ENCODE measurements around the gene DNMT3A. TPM values are rescaled to one million over a fixed set of nuclear protein-coding genes. Genes with fewer than 3 reads are reported as not detected.
"Not testable (repeated sequence)": the region's sequence is repeated elsewhere in the genome, so short reads cannot be mapped to it uniquely, and the experiment has no call there.

DNMT3A gene
- polyA plus RNA-seq, 2 donors: 5.0 to 7.3 TPM

DNA sequence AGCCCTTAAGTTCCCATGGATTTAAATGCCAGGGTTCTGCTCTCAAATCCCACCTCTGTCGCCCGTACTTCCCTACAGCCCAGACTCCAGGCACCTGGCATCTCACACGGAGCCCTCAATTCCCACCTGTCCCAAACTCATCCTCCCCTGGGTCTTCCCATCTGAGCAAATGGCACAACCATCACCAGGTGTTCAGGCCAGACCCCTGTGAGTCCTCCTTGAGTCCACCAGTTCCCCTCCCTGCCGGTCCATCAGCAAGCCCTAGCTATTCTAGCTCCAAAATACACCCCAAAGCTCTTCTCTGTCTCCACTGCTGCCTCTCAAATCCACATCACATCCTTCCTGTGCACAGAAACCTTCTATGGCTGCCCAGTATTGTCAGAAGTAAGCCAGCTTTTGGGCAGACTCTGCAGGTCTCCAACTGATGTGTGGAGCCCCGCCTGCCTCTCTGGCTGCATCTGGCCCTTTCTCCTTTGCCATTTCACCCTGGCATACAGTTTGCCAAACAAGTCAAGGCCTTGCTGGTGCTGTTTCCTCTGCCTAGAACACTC lies 67.7 kb downstream of the DNMT3A start:
- H3K36me3 ChIP-seq (ENCODE audit: control insufficient read depth in 2 of 2, insufficient read depth in 2 of 2, low read length in 1 of 2): peaks cover 0 to 6% of the 10 kb centered on the region in 2 donors
- H3K9me3 ChIP-seq (ENCODE audit: control insufficient read depth in 2 of 2, insufficient read depth in 1 of 2, low read depth in 1 of 2, low read length in 1 of 2): no peaks in the 10 kb centered on the region
- peak overlapping the region; percentile 66 to 73 for H3K27ac ChIP-seq (ENCODE audit: low read depth in 2 of 2, low read length in 1 of 2)
- no peak overlapping the region for H3K4me3 ChIP-seq (ENCODE audit: low read depth in 1 of 2, low read length in 2 of 2)
- H3K27me3 ChIP-seq (ENCODE audit: control insufficient read depth in 1 of 2, insufficient read depth in 2 of 2, low read length in 2 of 2): no peaks in the 10 kb centered on the region
- WGBS, 2 donors: 88 to 94% methylated on average over 5 of the region's 5 CpGs
- peaks cover 0 to 6% of the 10 kb centered on the region in 2 donors for H3K4me1 ChIP-seq (ENCODE audit: control insufficient read depth in 2 of 2, insufficient read depth in 2 of 2, low read length in 1 of 2)

DNA sequence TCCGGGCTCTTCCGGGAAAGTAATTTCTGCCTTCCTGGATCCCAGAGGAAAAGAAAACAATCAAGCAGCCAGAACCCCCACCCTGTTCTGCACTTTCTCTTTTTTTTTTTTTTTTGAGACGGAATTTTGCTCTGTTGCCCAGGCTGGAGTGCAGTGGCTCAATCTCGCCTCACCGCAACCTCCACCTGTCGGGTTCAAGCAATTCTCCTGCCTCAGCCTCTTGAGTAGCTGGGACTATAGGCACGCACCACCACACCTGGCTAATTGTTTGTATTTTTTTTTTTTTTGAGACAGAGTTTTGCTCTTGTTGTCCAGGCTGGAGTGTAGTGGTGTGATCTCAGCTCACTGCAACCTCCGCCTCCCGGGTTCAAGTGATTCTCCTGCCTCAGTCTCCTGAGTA lies 69.0 kb downstream of the DNMT3A start:
- H3K4me1 ChIP-seq (ENCODE audit: control insufficient read depth in 2 of 2, insufficient read depth in 2 of 2, low read length in 1 of 2); H3K4me3 ChIP-seq (ENCODE audit: low read depth in 1 of 2, low read length in 2 of 2); H3K27me3 ChIP-seq (ENCODE audit: control insufficient read depth in 1 of 2, insufficient read depth in 2 of 2, low read length in 2 of 2); H3K9me3 ChIP-seq (ENCODE audit: control insufficient read depth in 2 of 2, insufficient read depth in 1 of 2, low read depth in 1 of 2, low read length in 1 of 2); H3K27ac ChIP-seq (ENCODE audit: low read depth in 2 of 2, low read length in 1 of 2): not testable (repeated sequence)
- 87 to 89% methylated on average over 9 of the region's 9 CpGs for WGBS, 2 donors
- peaks cover 0 to 11% of the 10 kb centered on the region in 2 donors for H3K36me3 ChIP-seq (ENCODE audit: control insufficient read depth in 2 of 2, insufficient read depth in 2 of 2, low read length in 1 of 2)

DNA sequence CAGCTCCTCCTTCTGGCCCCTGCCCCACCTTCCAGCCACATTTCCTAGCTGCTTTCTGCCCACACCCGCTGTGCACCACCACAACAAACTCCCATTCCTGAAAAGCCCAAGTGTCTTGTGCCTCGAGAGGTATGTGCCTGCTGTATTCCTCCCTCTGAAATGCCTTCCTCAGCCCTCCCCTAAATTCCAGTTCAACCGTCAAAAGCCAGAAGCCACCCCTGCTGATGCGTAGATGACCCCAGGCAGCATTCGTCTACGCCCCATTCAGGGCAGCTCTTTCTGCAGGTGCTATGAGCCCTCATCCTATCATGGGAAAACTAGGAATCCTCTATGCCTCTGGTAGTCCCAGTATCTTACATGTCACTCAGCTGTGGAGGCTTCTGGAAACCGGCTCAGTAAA lies 71.7 kb downstream of the DNMT3A start:
- Histone ChIP-seq H3K27ac (ENCODE audit: low read depth in 2 of 2, low read length in 1 of 2) (no peak overlapping the region), H3K9me3 (ENCODE audit: control insufficient read depth in 2 of 2, insufficient read depth in 1 of 2, low read depth in 1 of 2, low read length in 1 of 2) (no peaks in the 10 kb centered on the region), H3K4me3 (ENCODE audit: low read depth in 1 of 2, low read length in 2 of 2) (no peak overlapping the region), H3K36me3 (ENCODE audit: control insufficient read depth in 2 of 2, insufficient read depth in 2 of 2, low read length in 1 of 2) (peaks cover 0 to 12% of the 10 kb centered on the region in 2 donors), H3K27me3 (ENCODE audit: control insufficient read depth in 1 of 2, insufficient read depth in 2 of 2, low read length in 2 of 2) (no peaks in the 10 kb centered on the region), H3K4me1 (ENCODE audit: control insufficient read depth in 2 of 2, insufficient read depth in 2 of 2, low read length in 1 of 2) (peaks cover 0 to 2% of the 10 kb centered on the region in 2 donors)
- WGBS, 2 donors: 77 to 81% methylated on average over 7 of the region's 7 CpGs

DNA sequence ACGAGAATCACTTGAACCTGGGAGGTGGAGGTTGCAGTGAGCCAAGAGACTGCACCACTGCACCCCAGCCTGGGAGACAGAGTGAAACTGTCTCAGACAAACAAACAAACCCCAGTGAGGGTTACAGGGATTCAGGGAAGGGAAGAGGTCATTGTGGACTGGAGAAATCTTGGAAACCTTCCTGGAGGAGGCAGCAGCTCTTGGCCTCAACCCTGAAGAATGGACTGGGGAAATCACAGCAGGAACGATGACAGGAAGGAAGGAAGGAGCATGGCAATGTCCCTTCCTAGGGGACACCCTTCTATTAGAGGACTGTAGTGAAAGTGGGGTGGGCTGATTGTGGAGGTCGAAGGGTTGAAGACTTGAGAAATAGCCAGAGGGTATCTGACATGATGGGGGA lies 72.5 kb downstream of the DNMT3A start:
- Histone ChIP-seq H3K9me3 (ENCODE audit: control insufficient read depth in 2 of 2, insufficient read depth in 1 of 2, low read depth in 1 of 2, low read length in 1 of 2) (no peaks in the 10 kb centered on the region), H3K4me1 (ENCODE audit: control insufficient read depth in 2 of 2, insufficient read depth in 2 of 2, low read length in 1 of 2) (peaks cover 0 to 2% of the 10 kb centered on the region in 2 donors), H3K27me3 (ENCODE audit: control insufficient read depth in 1 of 2, insufficient read depth in 2 of 2, low read length in 2 of 2) (no peaks in the 10 kb centered on the region), H3K4me3 (ENCODE audit: low read depth in 1 of 2, low read length in 2 of 2) (no peak overlapping the region), H3K27ac (ENCODE audit: low read depth in 2 of 2, low read length in 1 of 2) (no peak overlapping the region), H3K36me3 (ENCODE audit: control insufficient read depth in 2 of 2, insufficient read depth in 2 of 2, low read length in 1 of 2) (peaks cover 0 to 12% of the 10 kb centered on the region in 2 donors)
- 94% methylated on average over 3 of the region's 3 CpGs for WGBS, 2 donors

DNA sequence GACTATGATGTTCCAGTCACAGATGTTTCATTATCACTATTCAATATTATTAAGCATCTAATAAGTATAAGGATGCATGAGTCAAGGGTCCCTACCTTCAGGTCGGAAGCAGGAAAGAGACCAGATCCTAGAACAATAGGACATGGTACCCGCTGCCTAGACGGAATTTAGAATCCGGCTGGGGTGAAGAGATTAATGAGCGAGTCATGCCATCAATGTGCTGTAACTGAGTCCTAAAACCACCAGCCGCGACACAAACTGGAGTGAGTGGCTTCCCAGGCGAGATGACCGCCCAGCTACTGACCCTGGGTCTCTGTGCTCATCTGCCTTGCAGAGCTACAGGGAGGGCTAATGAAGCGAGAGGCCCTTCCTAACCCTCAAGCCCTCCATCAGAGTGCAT lies 73.6 kb downstream of the DNMT3A start:
- Histone ChIP-seq H3K36me3 (ENCODE audit: control insufficient read depth in 2 of 2, insufficient read depth in 2 of 2, low read length in 1 of 2) (peaks cover 0 to 10% of the 10 kb centered on the region in 2 donors), H3K27ac (ENCODE audit: low read depth in 2 of 2, low read length in 1 of 2) (no peak overlapping the region), H3K9me3 (ENCODE audit: control insufficient read depth in 2 of 2, insufficient read depth in 1 of 2, low read depth in 1 of 2, low read length in 1 of 2) (no peaks in the 10 kb centered on the region), H3K4me3 (ENCODE audit: low read depth in 1 of 2, low read length in 2 of 2) (no peak overlapping the region), H3K27me3 (ENCODE audit: control insufficient read depth in 1 of 2, insufficient read depth in 2 of 2, low read length in 2 of 2) (no peaks in the 10 kb centered on the region), H3K4me1 (ENCODE audit: control insufficient read depth in 2 of 2, insufficient read depth in 2 of 2, low read length in 1 of 2) (peaks cover 0 to 4% of the 10 kb centered on the region in 2 donors)
- 84 to 87% methylated on average over 10 of the region's 10 CpGs for WGBS, 2 donors

DNA sequence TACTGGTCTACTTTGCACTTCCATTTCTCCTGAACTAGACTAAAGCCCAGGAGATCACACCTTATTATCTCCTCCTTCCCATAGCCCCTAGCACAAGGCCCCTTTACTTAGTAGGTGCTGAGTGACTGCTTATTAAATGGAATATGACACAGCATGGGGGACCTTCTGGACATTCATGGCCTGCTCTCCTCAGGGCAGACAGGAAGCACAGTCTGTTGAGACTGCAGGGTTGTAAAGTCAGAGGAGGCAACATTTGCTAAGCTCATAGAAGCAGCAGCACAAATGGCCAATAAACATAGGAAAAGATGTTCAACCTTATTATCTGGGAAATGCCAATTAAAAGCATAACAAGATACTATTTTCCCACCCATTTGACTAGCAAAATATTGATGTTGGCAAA lies 75.3 kb downstream of the DNMT3A start:
- Histone ChIP-seq H3K9me3 (ENCODE audit: control insufficient read depth in 2 of 2, insufficient read depth in 1 of 2, low read depth in 1 of 2, low read length in 1 of 2) (no peaks in the 10 kb centered on the region), H3K27ac (ENCODE audit: low read depth in 2 of 2, low read length in 1 of 2) (no peak overlapping the region), H3K27me3 (ENCODE audit: control insufficient read depth in 1 of 2, insufficient read depth in 2 of 2, low read length in 2 of 2) (no peaks in the 10 kb centered on the region), H3K36me3 (ENCODE audit: control insufficient read depth in 2 of 2, insufficient read depth in 2 of 2, low read length in 1 of 2) (peaks cover 0 to 10% of the 10 kb centered on the region in 2 donors), H3K4me1 (ENCODE audit: control insufficient read depth in 2 of 2, insufficient read depth in 2 of 2, low read length in 1 of 2) (peaks cover 0 to 4% of the 10 kb centered on the region in 2 donors), H3K4me3 (ENCODE audit: low read depth in 1 of 2, low read length in 2 of 2) (no peak overlapping the region)

DNA sequence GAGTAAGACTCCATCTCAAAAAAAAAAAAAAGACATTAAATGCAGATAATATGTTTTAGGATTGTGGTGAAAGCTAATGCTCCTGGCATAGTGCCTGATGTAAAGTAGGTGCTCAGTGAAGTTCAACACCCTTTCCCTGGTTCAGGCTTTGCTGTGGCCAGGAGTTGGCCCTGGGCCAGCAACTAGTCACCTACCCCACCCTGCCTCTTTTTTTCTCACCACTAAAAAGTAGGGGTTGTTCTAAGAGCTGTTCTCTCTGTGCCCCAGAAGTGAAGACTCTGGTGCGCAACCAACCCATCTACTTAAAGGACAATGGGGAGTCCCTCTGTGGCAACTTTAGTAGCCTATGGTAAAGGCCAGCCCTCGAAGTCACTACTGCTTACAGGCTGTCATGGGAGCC lies 75.9 kb downstream of the DNMT3A start:
- H3K4me1 ChIP-seq (ENCODE audit: control insufficient read depth in 2 of 2, insufficient read depth in 2 of 2, low read length in 1 of 2): peaks cover 0 to 4% of the 10 kb centered on the region in 2 donors
- 92 to 94% methylated on average over 2 of the region's 2 CpGs for WGBS, 2 donors
- no peak overlapping the region for H3K4me3 ChIP-seq (ENCODE audit: low read depth in 1 of 2, low read length in 2 of 2)
- no peaks in the 10 kb centered on the region for H3K9me3 ChIP-seq (ENCODE audit: control insufficient read depth in 2 of 2, insufficient read depth in 1 of 2, low read depth in 1 of 2, low read length in 1 of 2)
- no peaks in the 10 kb centered on the region for H3K27me3 ChIP-seq (ENCODE audit: control insufficient read depth in 1 of 2, insufficient read depth in 2 of 2, low read length in 2 of 2)
- H3K27ac ChIP-seq (ENCODE audit: low read depth in 2 of 2, low read length in 1 of 2): no peak overlapping the region
- peaks cover 0 to 10% of the 10 kb centered on the region in 2 donors for H3K36me3 ChIP-seq (ENCODE audit: control insufficient read depth in 2 of 2, insufficient read depth in 2 of 2, low read length in 1 of 2)

DNA sequence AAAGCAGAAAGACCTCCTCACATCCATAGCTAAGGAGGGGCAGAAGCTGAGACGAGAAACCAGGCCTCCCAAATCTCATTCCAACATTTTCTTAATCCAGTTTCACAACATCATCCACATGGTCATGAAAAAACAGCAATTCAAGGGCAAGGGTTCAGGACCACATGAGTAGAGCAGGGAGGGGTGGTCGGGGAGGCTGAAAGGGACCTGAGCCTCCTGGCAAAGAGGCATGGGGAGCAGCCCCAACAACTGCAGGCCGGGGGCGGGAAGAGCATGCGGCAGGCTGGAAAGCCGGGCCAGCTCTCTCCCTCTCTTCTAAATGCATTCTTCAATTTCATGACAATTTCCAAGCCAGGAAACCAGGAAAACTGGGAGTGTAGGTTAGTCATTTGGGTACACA lies 76.7 kb downstream of the DNMT3A start:
- WGBS, 2 donors: 87 to 89% methylated on average over 6 of the region's 6 CpGs
- H3K36me3 ChIP-seq (ENCODE audit: control insufficient read depth in 2 of 2, insufficient read depth in 2 of 2, low read length in 1 of 2): peaks cover 0 to 8% of the 10 kb centered on the region in 2 donors

DNA sequence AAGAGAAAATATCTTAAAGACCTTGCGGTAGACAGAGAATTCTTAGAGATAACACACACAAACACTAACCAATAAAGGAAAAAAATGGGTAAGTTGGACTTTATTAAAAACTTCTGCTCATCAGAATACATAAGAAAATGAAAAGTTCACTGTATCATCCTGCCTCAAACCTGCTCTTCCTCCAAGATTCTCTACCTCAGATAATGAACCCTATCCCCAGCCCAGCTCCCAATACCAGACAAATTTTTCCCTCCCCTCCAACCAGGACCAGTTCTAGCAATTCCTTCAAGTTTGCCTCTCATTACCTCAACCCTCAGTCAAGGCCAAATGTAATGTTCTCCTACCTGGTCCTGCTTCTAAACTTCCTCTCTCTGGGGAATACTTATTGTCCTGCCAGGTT lies 79.4 kb downstream of the DNMT3A start:
- 89 to 96% methylated on average over 1 of the region's 1 CpG for WGBS, 2 donors
- Histone ChIP-seq H3K36me3 (ENCODE audit: control insufficient read depth in 2 of 2, insufficient read depth in 2 of 2, low read length in 1 of 2) (peaks cover 0 to 8% of the 10 kb centered on the region in 2 donors), H3K4me1 (ENCODE audit: control insufficient read depth in 2 of 2, insufficient read depth in 2 of 2, low read length in 1 of 2) (peaks cover 0 to 4% of the 10 kb centered on the region in 2 donors), H3K4me3 (ENCODE audit: low read depth in 1 of 2, low read length in 2 of 2) (no peak overlapping the region), H3K27ac (ENCODE audit: low read depth in 2 of 2, low read length in 1 of 2) (no peak overlapping the region), H3K9me3 (ENCODE audit: control insufficient read depth in 2 of 2, insufficient read depth in 1 of 2, low read depth in 1 of 2, low read length in 1 of 2) (no peaks in the 10 kb centered on the region), H3K27me3 (ENCODE audit: control insufficient read depth in 1 of 2, insufficient read depth in 2 of 2, low read length in 2 of 2) (no peaks in the 10 kb centered on the region)

More for the DNA sequence above, 76.7 kb downstream of the DNMT3A start:
- H3K4me3 ChIP-seq (ENCODE audit: low read depth in 1 of 2, low read length in 2 of 2): no peak overlapping the region
- H3K4me1 ChIP-seq (ENCODE audit: control insufficient read depth in 2 of 2, insufficient read depth in 2 of 2, low read length in 1 of 2): peaks cover 0 to 4% of the 10 kb centered on the region in 2 donors
- H3K9me3 ChIP-seq (ENCODE audit: control insufficient read depth in 2 of 2, insufficient read depth in 1 of 2, low read depth in 1 of 2, low read length in 1 of 2): no peaks in the 10 kb centered on the region
- no peaks in the 10 kb centered on the region for H3K27me3 ChIP-seq (ENCODE audit: control insufficient read depth in 1 of 2, insufficient read depth in 2 of 2, low read length in 2 of 2)
- H3K27ac ChIP-seq (ENCODE audit: low read depth in 2 of 2, low read length in 1 of 2): no peak overlapping the region

DNA sequence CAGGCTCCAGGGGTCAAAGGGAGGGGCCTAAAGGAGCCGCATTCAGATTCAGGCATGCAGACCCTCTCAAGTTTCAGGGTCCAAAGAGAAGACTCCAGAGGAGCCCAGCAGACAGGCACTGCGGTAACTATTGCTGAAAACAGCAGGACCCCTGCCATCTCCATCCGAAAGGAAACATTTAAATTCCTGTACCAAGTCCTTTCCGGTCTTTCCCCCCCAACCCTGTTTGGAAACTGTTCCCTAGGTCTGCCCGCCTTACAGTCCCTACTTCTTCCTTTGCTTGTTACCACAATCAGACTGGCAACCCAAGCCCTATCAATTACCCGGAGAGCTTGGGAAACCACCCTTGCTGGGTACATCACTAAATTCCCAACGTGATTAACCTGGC lies 82.0 kb downstream of the DNMT3A start:
- Histone ChIP-seq H3K36me3 (ENCODE audit: control insufficient read depth in 2 of 2, insufficient read depth in 2 of 2, low read length in 1 of 2) (peaks cover 0 to 8% of the 10 kb centered on the region in 2 donors), H3K27ac (ENCODE audit: low read depth in 2 of 2, low read length in 1 of 2) (no peak overlapping the region), H3K4me1 (ENCODE audit: control insufficient read depth in 2 of 2, insufficient read depth in 2 of 2, low read length in 1 of 2) (peaks cover 0 to 4% of the 10 kb centered on the region in 2 donors), H3K4me3 (ENCODE audit: low read depth in 1 of 2, low read length in 2 of 2) (no peak overlapping the region), H3K27me3 (ENCODE audit: control insufficient read depth in 1 of 2, insufficient read depth in 2 of 2, low read length in 2 of 2) (no peaks in the 10 kb centered on the region), H3K9me3 (ENCODE audit: control insufficient read depth in 2 of 2, insufficient read depth in 1 of 2, low read depth in 1 of 2, low read length in 1 of 2) (no peaks in the 10 kb centered on the region)
- WGBS, 2 donors: 84 to 86% methylated on average over 7 of the region's 7 CpGs
